Mesodermal cell (in vitro differentiated cells): ENCODE results near the gene WDR70.
"Not testable (repeated sequence)": the region's sequence is repeated elsewhere in the genome, so short reads cannot be mapped to it uniquely, and the experiment has no call there.

Experiments
- H3K27ac ChIP-seq: 2 replicates; pipeline ENCODE4 v1.7.0; 2013; ENCODE audit warnings: mild to moderate bottlenecking, low read depth, low read length, moderate library complexity; ENCODE audit not compliant: severe bottlenecking
- H3K36me3 ChIP-seq: 2 replicates; pipeline ENCODE4 v1.7.1; 2013; ENCODE audit warnings: mild to moderate bottlenecking, low read length, moderate library complexity; ENCODE audit not compliant: control insufficient read depth, insufficient read depth
- H3K4me1 ChIP-seq: one replicate; pipeline ENCODE4 v1.7.1; 2013; ENCODE audit warnings: mild to moderate bottlenecking, low read length; ENCODE audit not compliant: insufficient read depth, control insufficient read depth, poor library complexity, severe bottlenecking
- H3K4me3 ChIP-seq: 2 replicates; pipeline ENCODE4 v1.7.0; 2013; ENCODE audit warnings: low read length, control low read depth, mild to moderate bottlenecking; ENCODE audit not compliant: insufficient read depth, poor library complexity, severe bottlenecking; ENCODE audit errors: extremely low read depth
- H3K9me3 ChIP-seq: 2 replicates; pipeline ENCODE4 v1.7.1; 2013; ENCODE audit warnings: mild to moderate bottlenecking, low read length, moderate library complexity; ENCODE audit not compliant: control insufficient read depth
- WGBS, 2 experiments: methylation state at CpG; one replicate each; pipeline ENCODE4 v1.1.5; 2013; ENCODE audit warnings: missing lambda C conversion rate in 2 of 2; ENCODE audit not compliant: insufficient coverage in 2 of 2; 5-methylcytosine and 5-hydroxymethylcytosine counted together

The WDR70 gene

GRCh38 chr5:37679903-37680302, 300.8 kb downstream of the WDR70 start:
- H3K4me3 ChIP-seq, H3K9me3 ChIP-seq, H3K4me1 ChIP-seq, H3K36me3 ChIP-seq, H3K27ac ChIP-seq: not testable (repeated sequence)
- WGBS, 2 experiments = 100% methylated on average over 3 of the region's 4 CpGs

- Histone ChIP-seq H3K36me3 (no peaks in the 10 kb centered on the region), H3K4me1 (no peaks in the 10 kb centered on the region), H3K9me3 (peaks cover 2% of the 10 kb centered on the region), H3K27ac (no peak overlapping the region), H3K4me3 (no peak overlapping the region)
- 100% methylated on average over 1 of the region's 1 CpG; no CpG with 5 or more reads in 1 of the 2 experiments for WGBS, 2 experiments
These were observed 304.0 kb downstream of the WDR70 start for GRCh38 chr5:37683072-37683471.

GRCh38 chr5:37685211-37685610, 306.1 kb downstream of the WDR70 start:
- Histone ChIP-seq H3K27ac (no peak overlapping the region), H3K9me3 (peaks cover 2% of the 10 kb centered on the region), H3K4me1 (no peaks in the 10 kb centered on the region), H3K4me3 (no peak overlapping the region), H3K36me3 (peaks cover 3% of the 10 kb centered on the region)
- 94 to 95% methylated on average over 2 to 3 of the region's 3 CpGs for WGBS, 2 experiments

GRCh38 chr5:37685816-37686215, 306.7 kb downstream of the WDR70 start:
- Histone ChIP-seq H3K36me3 (peaks cover 3% of the 10 kb centered on the region), H3K27ac (no peak overlapping the region), H3K4me3 (no peak overlapping the region), H3K9me3 (no peaks in the 10 kb centered on the region), H3K4me1 (no peaks in the 10 kb centered on the region)
- 87 to 98% methylated on average over 5 to 7 of the region's 7 CpGs for WGBS, 2 experiments

- not testable (repeated sequence) for H3K4me3 ChIP-seq, H3K4me1 ChIP-seq, H3K9me3 ChIP-seq, H3K27ac ChIP-seq, H3K36me3 ChIP-seq
- WGBS, 2 experiments = 94 to 95% methylated on average over 4 to 7 of the region's 10 CpGs
These were observed 309.8 kb downstream of the WDR70 start for GRCh38 chr5:37688925-37689324.

DNA sequence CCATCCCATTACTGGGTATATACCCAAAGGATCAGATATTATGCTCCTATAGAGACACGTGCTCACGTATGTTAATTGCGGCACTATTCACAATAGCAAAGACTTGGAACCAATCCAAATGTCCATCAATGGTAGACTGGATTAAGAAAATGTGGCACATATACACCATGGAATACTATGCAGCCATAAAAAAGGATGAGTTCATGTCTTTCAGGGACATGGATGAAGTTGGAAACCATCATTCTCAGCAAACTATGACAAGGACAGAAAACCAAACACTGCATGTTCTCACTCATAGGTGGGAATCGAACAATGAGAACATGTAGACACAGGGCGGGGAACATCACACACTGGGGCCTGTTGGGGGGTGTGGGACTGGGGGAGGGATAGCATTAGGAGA, 315.2 kb downstream of the WDR70 start:
- not testable (repeated sequence) for H3K9me3 ChIP-seq, H3K4me3 ChIP-seq, H3K36me3 ChIP-seq, H3K4me1 ChIP-seq, H3K27ac ChIP-seq
- WGBS, 2 experiments = 86 to 100% methylated on average over 3 to 4 of the region's 5 CpGs

GRCh38 chr5:37694867-37695266, 315.7 kb downstream of the WDR70 start:
- Histone ChIP-seq H3K9me3 (no peaks in the 10 kb centered on the region), H3K36me3 (no peaks in the 10 kb centered on the region), H3K4me1 (no peaks in the 10 kb centered on the region), H3K27ac (no peak overlapping the region), H3K4me3 (no peak overlapping the region)

GRCh38 chr5:37695647-37696046, 316.5 kb downstream of the WDR70 start:
- Histone ChIP-seq H3K4me3 (no peak overlapping the region), H3K36me3 (no peaks in the 10 kb centered on the region), H3K9me3 (no peaks in the 10 kb centered on the region), H3K4me1 (no peaks in the 10 kb centered on the region), H3K27ac (no peak overlapping the region)
- WGBS, 2 experiments = 88 to 91% methylated on average over 2 to 3 of the region's 3 CpGs

DNA sequence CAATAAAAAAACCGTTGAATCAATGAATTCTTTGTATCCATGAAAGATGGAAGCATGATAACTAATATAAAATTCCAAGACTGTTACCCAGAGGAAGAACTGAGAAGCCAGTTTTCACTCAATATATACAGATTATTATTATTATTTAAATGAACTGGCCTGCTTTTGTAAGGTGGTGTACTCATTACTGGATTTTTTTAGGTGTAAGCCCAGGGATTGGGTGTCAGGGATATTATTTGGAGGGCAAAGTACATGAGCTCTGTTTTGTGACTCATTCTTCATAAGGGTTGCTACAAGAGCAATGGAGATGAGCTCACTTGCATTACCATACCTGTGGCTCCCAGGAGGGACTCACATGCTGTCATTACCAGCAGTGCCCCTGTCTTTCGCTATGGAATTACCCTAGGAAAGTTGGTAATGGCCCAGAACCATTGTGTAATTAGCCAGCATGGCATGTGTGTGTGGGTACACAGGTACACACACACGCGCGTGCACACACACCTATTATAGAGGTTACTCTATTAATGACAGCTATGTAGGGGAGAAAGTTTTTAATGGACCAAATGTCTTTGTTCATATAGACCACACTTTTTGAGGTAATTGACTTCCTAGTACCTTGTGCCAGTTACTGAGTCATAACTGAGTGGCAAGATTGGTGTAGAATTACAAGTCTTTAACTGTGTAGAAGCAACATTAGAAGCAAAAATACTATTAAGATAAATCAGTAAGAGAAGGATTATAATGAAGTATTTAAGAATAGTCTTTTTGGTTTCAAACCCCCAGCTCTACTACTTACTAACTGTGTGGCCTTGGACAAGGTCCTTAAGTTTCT, 317.3 kb downstream of the WDR70 start:
- Histone ChIP-seq H3K4me3 (no peak overlapping the region), H3K4me1 (no peaks in the 10 kb centered on the region), H3K27ac (no peak overlapping the region), H3K9me3 (no peaks in the 10 kb centered on the region), H3K36me3 (no peaks in the 10 kb centered on the region)
- 60% methylated on average over 1 of the region's 5 CpGs; no CpG with 5 or more reads in 1 of the 2 experiments for WGBS, 2 experiments

GRCh38 chr5:37701868-37702267, 322.8 kb downstream of the WDR70 start:
- WGBS, 2 experiments = 100% methylated on average over 1 of the region's 2 CpGs; no CpG with 5 or more reads in 1 of the 2 experiments
- no peak overlapping the region for H3K4me3 ChIP-seq
- H3K4me1 ChIP-seq = no peaks in the 10 kb centered on the region
- H3K9me3 ChIP-seq = no peaks in the 10 kb centered on the region
- H3K36me3 ChIP-seq = no peaks in the 10 kb centered on the region
- H3K27ac ChIP-seq = no peak overlapping the region

DNA sequence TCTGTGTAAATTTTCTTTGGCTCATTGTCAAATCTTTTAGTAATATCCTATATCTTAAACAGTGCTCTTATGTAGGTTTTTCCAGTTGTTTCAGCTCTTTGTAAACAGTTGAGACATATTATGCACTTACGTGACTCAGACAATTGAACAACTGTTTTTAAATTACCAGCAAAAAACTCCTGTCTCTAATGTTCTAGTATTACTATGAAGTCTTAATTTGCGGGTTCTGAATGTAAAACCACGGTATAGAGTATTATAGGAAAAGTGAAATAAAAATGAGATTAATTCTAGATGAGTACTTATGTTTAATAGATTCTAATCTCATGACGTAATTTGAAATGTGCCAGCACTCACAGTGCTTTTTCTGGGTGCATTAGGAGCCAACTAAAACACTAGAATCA, 324.7 kb downstream of the WDR70 start:
- no peak overlapping the region for H3K27ac ChIP-seq
- no peak overlapping the region for H3K4me3 ChIP-seq
- no CpG with 5 or more reads among the region's 4 CpGs for WGBS, 2 experiments
- H3K9me3 ChIP-seq = no peaks in the 10 kb centered on the region
- H3K36me3 ChIP-seq = no peaks in the 10 kb centered on the region
- no peaks in the 10 kb centered on the region for H3K4me1 ChIP-seq
